Colonic mucosa (tissue), 4 donors: Measurements from ENCODE around the gene DPH3. TPM values are rescaled to one million over a fixed set of nuclear protein-coding genes. Genes with fewer than 3 reads are reported as not detected.

Experiments
- DNase-seq: peaks from one replicate; pipeline ENCODE4 v3.0.0-alpha.2; 2020
- H3K27ac ChIP-seq: fragments of 200-600 bp; one replicate; pipeline ENCODE4 v1.8.0; 2021
- H3K27me3 ChIP-seq: fragments of 200-600 bp; one replicate; pipeline ENCODE4 v1.8.0; 2021
- H3K36me3 ChIP-seq: fragments of 200-600 bp; one replicate; pipeline ENCODE4 v1.8.0; 2021
- H3K4me1 ChIP-seq: fragments of 200-600 bp; one replicate; pipeline ENCODE4 v1.8.0; 2021; ENCODE audit warnings: mild to moderate bottlenecking
- H3K4me3 ChIP-seq: fragments of 200-600 bp; one replicate; pipeline ENCODE4 v1.8.0; 2021
- H3K9ac ChIP-seq, 2 donors: one replicate each; pipeline ENCODE4 v1.7.0; 2013; ENCODE audit warnings: control low read depth in 2 of 2, low read depth in 2 of 2, low read length in 2 of 2
- H3K9me3 ChIP-seq: fragments of 200-600 bp; one replicate; pipeline ENCODE4 v1.8.0; 2021
- CTCF ChIP-seq: fragments of 200-600 bp; IDR thresholded peaks from one replicate; pipeline ENCODE4 v1.8.0; 2022; ENCODE audit warnings: antibody characterized with exemption, mild to moderate bottlenecking
- intact Hi-C: fragments of 100-400 bp; cut with DNase I; formaldehyde crosslinking; loops from one replicate; pipeline ENCODE4 v1.14.1; 2022
- total RNA-seq, 2 donors: library from RNA; stranded (reverse); fragmentation: NEBNext Ultra II Directional in 1 of 2; extraction: Animal tissue kit (Norgen Biotek cat#: 25700) in 1 of 2; gene quantifications; one replicate each; pipeline ENCODE4 v1.2.1, GENCODE V29; 2021
- donor health status: healthy.
- donor health status: DM: no; HTN: no; CAD: no.
- donor health status: DM: no; HTN: no; CAD: no.

DPH3 gene
- total RNA-seq, 2 donors from 2014 or later: 15.4 to 23.4 TPM

GRCh38 chr3:16222547-16222946 lies 42.2 kb downstream of the DPH3 start:
- Histone ChIP-seq H3K36me3 (no peaks in the 10 kb centered on the region), H3K27me3 (no peaks in the 10 kb centered on the region), H3K27ac (no peak overlapping the region), H3K9me3 (no peaks in the 10 kb centered on the region), H3K9ac (no peak overlapping the region), H3K4me1 (no peaks in the 10 kb centered on the region), H3K4me3 (no peak overlapping the region)
- TF ChIP-seq CTCF: no peak
- intact Hi-C loops: no loop called here
- no peak for DNase-seq

- no peak overlapping the region for H3K4me3 ChIP-seq
- no peak for TF ChIP-seq CTCF
- no peaks in the 10 kb centered on the region for H3K9me3 ChIP-seq
- no peaks in the 10 kb centered on the region for H3K27me3 ChIP-seq
- no peak for DNase-seq
- no peak overlapping the region for H3K9ac ChIP-seq
- H3K27ac ChIP-seq: no peak overlapping the region
- H3K36me3 ChIP-seq: no peaks in the 10 kb centered on the region
- no peaks in the 10 kb centered on the region for H3K4me1 ChIP-seq
- intact Hi-C loops: no loop called here
These were observed 42.8 kb downstream of the DPH3 start for GRCh38 chr3:16221990-16222389.

- Histone ChIP-seq H3K4me3 (no peak overlapping the region), H3K9me3 (no peaks in the 10 kb centered on the region), H3K27me3 (no peaks in the 10 kb centered on the region), H3K4me1 (no peaks in the 10 kb centered on the region), H3K27ac (no peak overlapping the region), H3K36me3 (no peaks in the 10 kb centered on the region), H3K9ac (no peak overlapping the region)
- intact Hi-C loops: no loop called here
- DNase-seq: no peak
- TF ChIP-seq CTCF: no peak
These were observed 45.0 kb downstream of the DPH3 start for GRCh38 chr3:16219777-16220176.

- no peak for TF ChIP-seq CTCF
- H3K27ac ChIP-seq: no peak overlapping the region
- no peaks in the 10 kb centered on the region for H3K4me1 ChIP-seq
- H3K36me3 ChIP-seq: no peaks in the 10 kb centered on the region
- no peaks in the 10 kb centered on the region for H3K9me3 ChIP-seq
- intact Hi-C loops: no loop called here
- no peak for DNase-seq
- H3K9ac ChIP-seq: no peak overlapping the region
- H3K27me3 ChIP-seq: no peaks in the 10 kb centered on the region
- no peak overlapping the region for H3K4me3 ChIP-seq
These were observed 48.3 kb downstream of the DPH3 start for GRCh38 chr3:16216373-16216935.

GRCh38 chr3:16214366-16214765 lies 50.4 kb downstream of the DPH3 start:
- Histone ChIP-seq H3K9me3 (no peaks in the 10 kb centered on the region), H3K4me3 (no peak overlapping the region), H3K9ac (no peak overlapping the region), H3K36me3 (no peaks in the 10 kb centered on the region), H3K4me1 (no peaks in the 10 kb centered on the region), H3K27ac (no peak overlapping the region), H3K27me3 (no peaks in the 10 kb centered on the region)
- TF ChIP-seq CTCF: no peak
- intact Hi-C loops: no loop called here
- DNase-seq: no peak
